H1 (cell line): Measurements from ENCODE around the gene DLX4. TPM values are rescaled to one million over a fixed set of nuclear protein-coding genes. Genes with fewer than 3 reads are reported as not detected.
A peak's percentile ranks its signal among the peaks of the same experiment; 100 is the strongest.

Source experiments
- CTCF ChIA-PET: fragments of 300-600 bp; sonication (Branson Sonifier 250); formaldehyde crosslinking; loops from one replicate; lab custom pipeline; 2021; ENCODE audit not compliant: partially characterized antibody; lab: Charles Lee
- POLR2A ChIA-PET: fragments of 300-600 bp; sonication (Branson Sonifier 250); formaldehyde crosslinking; loops from one replicate; lab custom pipeline; 2021; ENCODE audit warnings: inconsistent platforms; ENCODE audit not compliant: partially characterized antibody; lab: Charles Lee
- DNase-seq, 2 experiments: peaks; one replicate each; pipeline versions ENCODE4 v3.0.0 to v3.0.0-alpha.2; 2010 to 2022; ENCODE audit warnings: low spot score in 2 of 2, low read depth in 1 of 2, mixed read lengths in 1 of 2
- FAIRE-seq: peaks from 2 replicates; lab custom pipeline; 2011; peaks lifted over from hg19 to GRCh38; lab: Jason Lieb, UNC
- H2AFZ ChIP-seq: 2 replicates; pipeline ENCODE4 v1.8.1; 2012; ENCODE audit warnings: low read length, inconsistent platforms
- H2AK5ac ChIP-seq: 2 replicates; pipeline ENCODE4 v1.6.1; 2013; ENCODE audit warnings: low read depth, low read length
- H2BK120ac ChIP-seq: replicated peaks from 2 replicates; pipeline ENCODE3; 2013; ENCODE audit warnings: low read depth, low read length, inconsistent platforms
- H2BK12ac ChIP-seq: 2 replicates; pipeline ENCODE4 v1.6.1; 2013; ENCODE audit warnings: low read depth, low read length
- H2BK15ac ChIP-seq: 2 replicates; pipeline ENCODE4 v1.6.1; 2013; ENCODE audit warnings: low read length
- H2BK20ac ChIP-seq: 2 replicates; pipeline ENCODE4 v1.6.1; 2013; ENCODE audit warnings: low read length
- H2BK5ac ChIP-seq: 2 replicates; pipeline ENCODE4 v1.6.1; 2013; ENCODE audit warnings: low read depth, low read length
- H3K14ac ChIP-seq: 2 replicates; pipeline ENCODE4 v1.6.1; 2013; ENCODE audit warnings: inconsistent platforms; ENCODE audit not compliant: insufficient read length
- H3K18ac ChIP-seq: 2 replicates; pipeline ENCODE4 v1.6.1; 2013; ENCODE audit warnings: low read length; ENCODE audit errors: extremely low read depth
- H3K23ac ChIP-seq: 2 replicates; pipeline ENCODE4 v1.6.1; 2013; ENCODE audit warnings: inconsistent platforms; ENCODE audit not compliant: insufficient read length
- H3K23me2 ChIP-seq: 2 replicates; pipeline ENCODE4 v1.6.1; 2013; ENCODE audit warnings: low read depth, low read length
- H3K27ac ChIP-seq: 2 replicates; pipeline ENCODE4 v1.6.1; 2011; ENCODE audit warnings: low read depth, low read length, inconsistent platforms
- H3K27me3 ChIP-seq, 4 experiments: replicated peaks in 1 of 4; 1 replicate in 1 of 4; 2 replicates in 3 of 4; pipeline versions ENCODE4 v1.6.1 to v1.8.1; 2011 to 2013; ENCODE audit warnings: low read length in 3 of 4, mild to moderate bottlenecking in 3 of 4, inconsistent platforms in 2 of 4, mixed read lengths in 2 of 4, moderate library complexity in 1 of 4; ENCODE audit not compliant: control insufficient read depth in 3 of 4, insufficient read depth in 3 of 4; ENCODE audit errors: extremely low read depth in 1 of 4
- H3K36me3 ChIP-seq, 4 experiments: 2 replicates each; pipeline versions ENCODE4 v1.6.1 to v1.8.1; 2011 to 2013; ENCODE audit warnings: mild to moderate bottlenecking in 4 of 4, low read length in 3 of 4, moderate library complexity in 2 of 4, control low read depth in 1 of 4, inconsistent platforms in 1 of 4; ENCODE audit not compliant: insufficient read depth in 4 of 4, control insufficient read depth in 2 of 4
- H3K4ac ChIP-seq: replicated peaks from 2 replicates; pipeline ENCODE3; 2013; ENCODE audit warnings: low read length, low read depth, mixed read lengths, inconsistent platforms; ENCODE audit not compliant: insufficient read length
- H3K4me1 ChIP-seq, 4 experiments: replicated peaks in 1 of 4; 1 replicate in 1 of 4; 2 replicates in 3 of 4; pipeline versions ENCODE4 v1.6.1 to v1.8.1; 2011 to 2013; ENCODE audit warnings: low read length in 3 of 4, inconsistent platforms in 2 of 4, mixed read lengths in 1 of 4; ENCODE audit not compliant: insufficient read depth in 4 of 4, control insufficient read depth in 3 of 4
- H3K4me2 ChIP-seq, 2 experiments: 2 replicates each; pipeline versions ENCODE4 v1.6.1 to v1.8.1; 2011 to 2013; ENCODE audit warnings: low read depth in 2 of 2, low read length in 2 of 2, control low read depth in 1 of 2, inconsistent platforms in 1 of 2, mild to moderate bottlenecking in 1 of 2; ENCODE audit not compliant: insufficient read depth in 1 of 2
- H3K4me3 ChIP-seq, 4 experiments: fragments of 200-600, 300-600 bp in 1 of 4; sonication (generic), shearing (Covaris generic), sonication (Bioruptor Twin) in 1 of 4; 2 replicates each; pipeline versions ENCODE4 v1.5.1 to v1.8.1; 2011 to 2016; ENCODE audit warnings: low read length in 4 of 4, low read depth in 3 of 4, control low read depth in 2 of 4, inconsistent platforms in 2 of 4, mild to moderate bottlenecking in 2 of 4, mixed read lengths in 1 of 4, moderate library complexity in 1 of 4; ENCODE audit not compliant: insufficient read depth in 2 of 4; ENCODE audit errors: extremely low read depth in 1 of 4
- H3K56ac ChIP-seq: replicated peaks from 2 replicates; pipeline ENCODE3; 2013; ENCODE audit warnings: low read depth, mild to moderate bottlenecking, mixed read lengths, low read length, inconsistent platforms; ENCODE audit not compliant: insufficient read length
- H3K79me1 ChIP-seq: 2 replicates; pipeline ENCODE4 v1.6.1; 2013; ENCODE audit warnings: low read depth, low read length, control low read depth
- H3K79me2 ChIP-seq, 2 experiments: 2 replicates each; pipeline versions ENCODE4 v1.6.1 to v1.8.1; 2012 to 2013; ENCODE audit warnings: low read length in 2 of 2, mild to moderate bottlenecking in 2 of 2, inconsistent platforms in 1 of 2; ENCODE audit not compliant: insufficient read depth in 2 of 2, control insufficient read depth in 1 of 2
- H3K9ac ChIP-seq, 4 experiments: replicated peaks in 1 of 4; 1 replicate in 1 of 4; 2 replicates in 3 of 4; pipeline versions ENCODE4 v1.6.1 to v1.8.1; 2011 to 2013; ENCODE audit warnings: low read depth in 3 of 4, low read length in 3 of 4, control low read depth in 2 of 4, mild to moderate bottlenecking in 2 of 4, moderate library complexity in 2 of 4, inconsistent platforms in 1 of 4; ENCODE audit errors: extremely low read depth in 1 of 4
- H3K9me3 ChIP-seq, 2 experiments: 2 replicates each; pipeline versions ENCODE4 v1.6.1 to v1.8.1; 2012 to 2013; ENCODE audit warnings: mild to moderate bottlenecking in 2 of 2, moderate library complexity in 2 of 2, control low read depth in 1 of 2, inconsistent platforms in 1 of 2, low read depth in 1 of 2, low read length in 1 of 2, mixed read lengths in 1 of 2; ENCODE audit not compliant: insufficient read depth in 2 of 2
- H4K20me1 ChIP-seq, 2 experiments: replicated peaks in 1 of 2; 2 replicates each; pipeline versions ENCODE3 to v1.8.1; 2011 to 2013; ENCODE audit warnings: inconsistent platforms in 2 of 2, low read length in 2 of 2, mild to moderate bottlenecking in 1 of 2; ENCODE audit not compliant: insufficient read depth in 2 of 2, control insufficient read depth in 1 of 2
- H4K5ac ChIP-seq: 2 replicates; pipeline ENCODE4 v1.6.1; 2013; ENCODE audit warnings: low read length, low read depth, mixed read lengths, inconsistent platforms; ENCODE audit not compliant: insufficient read length
- H4K8ac ChIP-seq: 2 replicates; pipeline ENCODE4 v1.8.0; 2013; ENCODE audit warnings: mild to moderate bottlenecking, moderate library complexity, low read length, inconsistent platforms; ENCODE audit not compliant: insufficient read depth; ENCODE audit errors: extremely low read depth
- H4K91ac ChIP-seq: replicated peaks from 2 replicates; pipeline ENCODE3; 2013; ENCODE audit warnings: low read length, mixed read lengths, inconsistent platforms; ENCODE audit not compliant: insufficient read length
- KDM4A ChIP-seq: IDR thresholded peaks from one replicate; pipeline ENCODE4 v1.7.1; 2012; ENCODE audit warnings: low read depth, mild to moderate bottlenecking, moderate library complexity, low read length, inconsistent platforms; ENCODE audit not compliant: severe bottlenecking
- WGBS, 2 experiments: shearing (Covaris generic) in 1 of 2; methylation state at CpG; one replicate each; pipeline versions ENCODE4 v1.1.6 to v1.1.7; 2013 to 2015; ENCODE audit warnings: low lambda C conversion rate in 2 of 2, mixed read lengths in 2 of 2, inconsistent platforms in 1 of 2, low coverage in 1 of 2, missing lambda C conversion rate in 1 of 2; ENCODE audit not compliant: insufficient replicate concordance in 2 of 2, insufficient coverage in 1 of 2, insufficient read length in 1 of 2; ENCODE audit errors: extremely low coverage in 1 of 2, missing lambda C conversion rate in 1 of 2; 5-methylcytosine and 5-hydroxymethylcytosine counted together
- polyA plus RNA-seq, 7 experiments: library from polyadenylated mRNA; depleted of rRNA in 3 of 7; stranded (reverse) in 5 of 7; unstranded in 2 of 7; fragments of >200 nt in 5 of 7; fragments of 200-250 nt in 2 of 7; gene quantifications; 1 replicate in 5 of 7; 2 replicates in 1 of 7; 4 replicates in 1 of 7; pipeline versions ENCODE4 v1.2.1 to v1.2.3, GENCODE V29; 2011 to 2013; ENCODE audit warnings: missing spikeins in 2 of 7, mixed read lengths in 2 of 7
- total RNA-seq: library from RNA; stranded (reverse); fragmentation: NEBNext Ultra II Directional; extraction: Animal tissue kit (Norgen Biotek cat#: 25700); gene quantifications from 2 replicates; pipeline ENCODE4 v1.2.1, GENCODE V29; 2021

The DLX4 gene
- total and polyA plus RNA-seq, 2 of the 8 experiments (the other 6 are each of a cell fraction or from before 2014, with no cell fraction given), result 0.67 to 0.80 TPM

DNA sequence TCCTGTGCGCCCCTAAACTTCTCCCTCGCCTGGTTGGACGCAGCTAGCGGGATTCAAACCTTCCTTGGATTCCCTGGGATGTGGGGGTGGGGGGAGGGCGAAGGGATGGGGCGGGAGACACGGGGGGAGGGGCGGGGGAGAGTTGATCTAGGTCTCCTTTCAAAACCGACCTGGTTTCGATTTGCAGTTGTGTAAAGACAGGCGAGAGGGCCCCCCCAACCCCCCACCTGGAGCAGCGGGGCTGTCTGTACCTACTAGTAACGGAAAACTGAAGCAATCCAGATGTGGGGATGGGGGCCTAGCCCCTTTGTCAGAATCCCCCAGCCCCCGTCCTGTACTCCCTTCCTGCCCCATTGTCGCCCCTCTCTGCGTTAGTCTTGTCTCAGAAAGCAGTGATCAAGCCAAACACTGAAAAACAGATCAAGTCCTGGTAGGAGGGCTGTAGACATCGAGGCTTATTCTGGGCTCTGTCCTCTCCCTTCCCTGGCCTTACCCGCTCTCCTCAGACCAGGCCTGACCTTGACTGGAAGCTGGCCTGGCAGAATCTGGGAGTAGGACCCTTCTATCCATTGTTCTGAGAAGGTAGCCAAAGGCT, 902 bp downstream of the DLX4 start:
- H3K4me1 ChIP-seq, result peaks cover 0 to 35% (median 23%) of the 10 kb centered on the region in 4 experiments; a peak in 6 of 7 replicates
- no peak overlapping the region for H3K9ac ChIP-seq
- H2AFZ ChIP-seq, result no peak overlapping the region
- H2BK12ac ChIP-seq, result peak overlapping the region; percentile 29; the same call in 1 of the 2 replicates
- no peak overlapping the region for H4K91ac ChIP-seq
- no peaks in the 10 kb centered on the region; a peak in 1 of 4 replicates for H3K9me3 ChIP-seq
- no peak overlapping the region for H3K56ac ChIP-seq
- DNase-seq (no peak), FAIRE-seq (no peak)
- peak overlapping the region; percentile 68 to 76 for H3K4me2 ChIP-seq
- no peak overlapping the region for H3K4ac ChIP-seq
- no peaks in the 10 kb centered on the region for H3K79me1 ChIP-seq
- no peak overlapping the region for H2BK20ac ChIP-seq
- H3K18ac ChIP-seq, result no peak overlapping the region
- H3K27ac ChIP-seq, result no peak overlapping the region
- peaks cover 14% of the 10 kb centered on the region for H3K23me2 ChIP-seq
- H3K14ac ChIP-seq, result no peak overlapping the region
- no peak overlapping the region for H2BK15ac ChIP-seq
- H3K23ac ChIP-seq, result no peak overlapping the region
- CTCF ChIA-PET, result interaction anchor here (0.9 to 15.2 kb wide), 8 partner anchors 9 to 109 kb away, joined by 3 to 398 read pairs (median 4); partner anchors contain the start of gene DLX3
- H3K79me2 ChIP-seq, result no peaks in the 10 kb centered on the region
- 7% methylated on average over 6 of the region's 18 CpGs; no CpG with 5 or more reads in 1 of the 2 experiments for WGBS, 2 experiments
- H3K4me3 ChIP-seq, result peak overlapping the region; percentile 33 to 78 (median 52); a peak in 7 of 8 replicates
- peaks cover 0 to 8% (median 0%) of the 10 kb centered on the region in 4 experiments; a peak in 2 of 8 replicates for H3K36me3 ChIP-seq
- TF ChIP-seq KDM4A, result no peak
- POLR2A ChIA-PET, result interaction anchor here (1.2 kb wide), 1 partner anchor 24 kb away, joined by 5 read pairs; no protein-coding TSS in a partner anchor
- H4K20me1 ChIP-seq, result peaks cover 19 to 35% of the 10 kb centered on the region in 2 experiments
- no peak overlapping the region for H2BK5ac ChIP-seq
- H4K5ac ChIP-seq, result no peak overlapping the region
- no peak overlapping the region for H2AK5ac ChIP-seq
- no peak overlapping the region for H2BK120ac ChIP-seq
- peaks cover 87 to 100% (median 96%) of the 10 kb centered on the region in 4 experiments for H3K27me3 ChIP-seq
- no peak overlapping the region; the same call in 1 of the 2 replicates for H4K8ac ChIP-seq
